ENCODE data around the gene SRD5A1.
"Not testable (repeated sequence)": the region's sequence is repeated elsewhere in the genome, so short reads cannot be mapped to it uniquely, and the experiment has no call there.

The SRD5A1 gene

GRCh38 chr5:6645571-6646362 lies 12.5 kb downstream of the SRD5A1 start:
- DNase-seq (ENCODE audit: low read depth) = not testable (repeated sequence)

GRCh38 chr5:6649186-6649585 lies 15.9 kb downstream of the SRD5A1 start:
- DNase-seq (ENCODE audit: low read depth) = no peak

GRCh38 chr5:6649681-6650080 lies 16.4 kb downstream of the SRD5A1 start:
- no peak for DNase-seq (ENCODE audit: low read depth)

GRCh38 chr5:6652025-6652424 lies 18.8 kb downstream of the SRD5A1 start:
- no peak for DNase-seq (ENCODE audit: low read depth)

- no peak for DNase-seq (ENCODE audit: low read depth)
Observed at GRCh38 chr5:6655432-6655831, 22.2 kb downstream of the SRD5A1 start.

GRCh38 chr5:6656680-6657079 lies 23.4 kb downstream of the SRD5A1 start:
- no peak for DNase-seq (ENCODE audit: low read depth)

- no peak for DNase-seq (ENCODE audit: low read depth)
Observed at GRCh38 chr5:6659941-6660684, 26.9 kb downstream of the SRD5A1 start.

GRCh38 chr5:6660688-6661087 lies 27.4 kb downstream of the SRD5A1 start:
- DNase-seq (ENCODE audit: low read depth) = no peak

- DNase-seq (ENCODE audit: low read depth) = no peak
Observed at GRCh38 chr5:6666762-6667161, 33.5 kb downstream of the SRD5A1 start.

GRCh38 chr5:6667648-6668047 lies 34.4 kb downstream of the SRD5A1 start:
- DNase-seq (ENCODE audit: low read depth) = no peak

- not testable (repeated sequence) for DNase-seq (ENCODE audit: low read depth)
Observed at GRCh38 chr5:6668717-6669116, 35.5 kb downstream of the SRD5A1 start.

GRCh38 chr5:6673031-6673430 lies 39.8 kb downstream of the SRD5A1 start:
- DNase-seq (ENCODE audit: low read depth) = no peak

- no peak for DNase-seq (ENCODE audit: low read depth)
Observed at GRCh38 chr5:6673963-6674362, 40.7 kb downstream of the SRD5A1 start.

GRCh38 chr5:6674421-6674820 lies 41.2 kb downstream of the SRD5A1 start:
- DNase-seq (ENCODE audit: low read depth) = no peak

- no peak for DNase-seq (ENCODE audit: low read depth)
Observed at GRCh38 chr5:6674886-6675285, 41.6 kb downstream of the SRD5A1 start.

GRCh38 chr5:6675784-6676491 lies 42.7 kb downstream of the SRD5A1 start:
- no peak for DNase-seq (ENCODE audit: low read depth)

GRCh38 chr5:6676702-6677101 lies 43.5 kb downstream of the SRD5A1 start:
- no peak for DNase-seq (ENCODE audit: low read depth)

- no peak for DNase-seq (ENCODE audit: low read depth)
Observed at GRCh38 chr5:6678385-6678784, 45.1 kb downstream of the SRD5A1 start.

- DNase-seq (ENCODE audit: low read depth) = no peak
Observed at GRCh38 chr5:6680922-6681321, 47.7 kb downstream of the SRD5A1 start.

- no peak for DNase-seq (ENCODE audit: low read depth)
Observed at GRCh38 chr5:6681682-6682081, 48.4 kb downstream of the SRD5A1 start.

GRCh38 chr5:6682239-6682638 lies 49.0 kb downstream of the SRD5A1 start:
- DNase-seq (ENCODE audit: low read depth) = no peak

- DNase-seq (ENCODE audit: low read depth) = no peak
Observed at GRCh38 chr5:6683241-6683640, 50.0 kb downstream of the SRD5A1 start.

GRCh38 chr5:6684075-6684474 lies 50.8 kb downstream of the SRD5A1 start:
- DNase-seq (ENCODE audit: low read depth) = no peak
